Measurements from ENCODE around the gene PABPN1L.

- TF ChIP-seq POLR2A (IDR thresholded peaks at IDR 0.05; ENCODE audit: low read depth) (no peak), CTCF (IDR thresholded peaks at IDR 0.05) (no peak), POLR2AphosphoS5 (IDR thresholded peaks at IDR 0.05) (no peak), EP300 (IDR thresholded peaks at IDR 0.05) (no peak)
These were observed 37.7 kb downstream of the PABPN1L start for GRCh38 chr16:88828711-88829110.

Measured in esophagus muscularis mucosa (tissue), 4 donors.